Ishikawa (cell line): ENCODE measurements around the gene NPFFR1.

Experiments
- CEBPB ChIP-seq: IDR thresholded peaks from 2 replicates; pipeline ENCODE4 v1.6.1; 2012
- CREB1 ChIP-seq: IDR thresholded peaks from 2 replicates; pipeline ENCODE4 v1.6.1; 2012; ENCODE audit warnings: low read depth
- EGR1 ChIP-seq: IDR thresholded peaks from 2 replicates; pipeline ENCODE4 v1.6.1; 2012
- EP300 ChIP-seq: IDR thresholded peaks from 2 replicates; pipeline ENCODE4 v1.6.1; 2012; ENCODE audit warnings: borderline replicate concordance
- MAX ChIP-seq: IDR thresholded peaks from 2 replicates; pipeline ENCODE4 v1.6.1; 2012
- NFIC ChIP-seq: IDR thresholded peaks from 2 replicates; pipeline ENCODE4 v1.6.1; 2012
- REST ChIP-seq: IDR thresholded peaks from 2 replicates; pipeline ENCODE4 v1.6.1; 2012; ENCODE audit warnings: low read depth, mild to moderate bottlenecking
- USF1 ChIP-seq: IDR thresholded peaks from 2 replicates; pipeline ENCODE4 v1.6.1; 2012
- YY1 ChIP-seq: IDR thresholded peaks from 2 replicates; pipeline ENCODE4 v1.6.1; 2012; ENCODE audit warnings: low read depth

GRCh38 chr10:70281609-70282008 is 2.2 kb downstream of the NPFFR1 start:
- TF ChIP-seq USF1 (no peak), CREB1 (no peak), YY1 (no peak), NFIC (no peak), MAX (no peak), REST (no peak), CEBPB (no peak), EGR1 (no peak), EP300 (no peak)
